ENCODE data around the gene PPP1R14D.
A peak's percentile ranks its signal among the peaks of the same experiment; 100 is the strongest.

PPP1R14D gene

GRCh38 chr15:40766906-40767837 lies 61.3 kb downstream of the PPP1R14D start:
- H3K27ac ChIP-seq (ENCODE audit: low read depth, low read length), result peak overlapping the region; percentile 49; the same call in 1 of the 2 replicates
- H3K4me3 ChIP-seq (ENCODE audit: low read length), result no peak overlapping the region
- peaks cover 19% of the 10 kb centered on the region; the same call in 1 of the 2 replicates for H3K27me3 ChIP-seq (ENCODE audit: insufficient read depth, low read length)
- H3K4me1 ChIP-seq (ENCODE audit: insufficient read depth, low read length), result peaks cover 32% of the 10 kb centered on the region
- H3K9me3 ChIP-seq (ENCODE audit: insufficient read depth, low read depth, low read length), result no peaks in the 10 kb centered on the region
- H3K36me3 ChIP-seq (ENCODE audit: insufficient read depth, low read length), result 0 out of 2 replicates have a peak, but pooled peaks cover 8% of the 10 kb centered on the region
- 75% methylated on average over 32 of the region's 32 CpGs for WGBS
- H3K9ac ChIP-seq (ENCODE audit: low read depth, low read length), result 0 out of 2 replicates have a peak overlapping the region, but pooled peaks have one; percentile 8

GRCh38 chr15:40766194-40766815 lies 62.2 kb downstream of the PPP1R14D start:
- Histone ChIP-seq H3K4me1 (ENCODE audit: insufficient read depth, low read length) (peaks cover 32% of the 10 kb centered on the region), H3K36me3 (ENCODE audit: insufficient read depth, low read length) (0 out of 2 replicates have a peak, but pooled peaks cover 5% of the 10 kb centered on the region), H3K9me3 (ENCODE audit: insufficient read depth, low read depth, low read length) (no peaks in the 10 kb centered on the region), H3K27me3 (ENCODE audit: insufficient read depth, low read length) (peaks cover 19% of the 10 kb centered on the region; the same call in 1 of the 2 replicates), H3K27ac (ENCODE audit: low read depth, low read length) (no peak overlapping the region), H3K4me3 (ENCODE audit: low read length) (no peak overlapping the region), H3K9ac (ENCODE audit: low read depth, low read length) (peak overlapping the region; percentile 37; the same call in 1 of the 2 replicates)
- 72% methylated on average over 7 of the region's 7 CpGs for WGBS
